Measurements from ENCODE around the gene GPATCH8. TPM values are rescaled to one million over a fixed set of nuclear protein-coding genes. Genes with fewer than 3 reads are reported as not detected.

The GPATCH8 gene
- total RNA-seq, 1 donor from 2014 or later = 44.1 TPM

DNA sequence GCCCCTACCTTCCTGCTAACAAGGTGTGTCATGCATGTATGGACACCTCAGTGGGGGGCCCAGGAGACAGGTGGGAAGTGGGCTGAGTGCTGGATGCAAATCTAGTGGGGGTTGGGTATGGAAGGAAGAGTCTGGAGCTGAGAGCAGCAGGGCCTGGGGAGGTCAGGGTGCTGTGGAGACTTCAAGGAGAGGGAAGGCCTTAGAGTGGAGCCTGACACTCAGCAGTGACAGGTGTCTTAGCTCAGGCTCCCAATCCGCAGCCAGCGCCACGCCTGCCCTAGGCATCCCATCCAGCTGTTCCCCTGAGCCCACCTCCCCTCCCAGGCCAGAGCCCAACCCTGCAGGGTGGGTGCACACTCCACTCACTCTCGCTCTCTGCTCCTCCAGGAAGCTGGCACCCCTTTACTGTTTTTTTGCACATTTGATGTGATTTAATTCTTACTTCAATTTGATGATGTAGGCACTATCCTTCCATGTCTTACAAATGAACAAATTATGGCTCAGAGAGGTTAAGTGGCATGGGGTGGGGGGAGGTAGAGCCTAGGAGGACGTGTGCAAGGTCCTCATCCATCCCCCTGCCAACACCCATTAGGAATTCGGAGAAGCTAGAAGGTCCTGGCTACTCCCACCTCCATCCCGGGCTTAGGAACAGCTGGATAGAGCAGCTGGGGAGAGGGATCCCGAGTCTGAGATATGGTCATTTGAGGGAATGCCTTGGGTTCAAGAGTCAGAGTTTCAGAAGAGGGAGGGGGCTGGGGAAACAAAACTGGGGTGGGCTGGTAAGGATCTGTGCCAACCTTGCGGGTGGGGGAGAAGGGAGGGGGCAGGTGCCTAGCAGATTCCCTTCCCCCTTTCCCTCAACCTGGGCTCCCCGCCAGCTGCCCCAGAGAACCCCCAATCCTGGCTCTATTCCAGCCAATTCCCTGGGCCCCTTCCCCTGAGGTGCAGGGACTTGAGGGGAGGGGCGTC, 141.6 kb downstream of the GPATCH8 start:
- Histone ChIP-seq H3K9ac (no peak overlapping the region), H3K27me3 (peaks cover 27% of the 10 kb centered on the region), H3K79me2 (ENCODE audit: low read depth) (peaks cover 58% of the 10 kb centered on the region), H3F3A (ENCODE audit: low read depth) (peaks cover 31% of the 10 kb centered on the region), H3K4me3 (peak overlapping the region; percentile 94), H3K4me1 (peaks cover 30% of the 10 kb centered on the region), H4K20me1 (ENCODE audit: low read depth) (peaks cover 64% of the 10 kb centered on the region), H3K4me2 (peak overlapping the region; percentile 96), H2AFZ (replicated peaks) (no peak overlapping the region), H3K27ac (peak overlapping the region; percentile 10), H3K9me3 (ENCODE audit: low read depth) (no peaks in the 10 kb centered on the region), H3K36me3 (no peaks in the 10 kb centered on the region)
- H3K27me3 Mint-ChIP-seq (ENCODE audit: insufficient read depth, low read depth) = peaks cover 15% of the 10 kb centered on the region
- no peaks in the 10 kb centered on the region for H3K9me3 Mint-ChIP-seq
- DNase-seq (ENCODE audit: low spot score) = no peak
- TF ChIP-seq EZH2phosphoT487 (IDR thresholded peaks at IDR 0.05) (no peak), EZH2 (IDR thresholded peaks at IDR 0.05) (no peak), CTCF (IDR thresholded peaks at IDR 0.05) (no peak)
- H3K36me3 Mint-ChIP-seq = peaks cover 4% of the 10 kb centered on the region
- peak overlapping the region; percentile 91 for H3K4me3 Mint-ChIP-seq
- H3K4me1 Mint-ChIP-seq = peaks cover 31% of the 10 kb centered on the region
- H3K27ac Mint-ChIP-seq = peak overlapping the region; percentile 78

- H3K79me2 ChIP-seq (ENCODE audit: low read depth) = peaks cover 58% of the 10 kb centered on the region
- H3K27ac ChIP-seq = peak overlapping the region; percentile 10
- peaks cover 30% of the 10 kb centered on the region for H3K4me1 ChIP-seq
- Mint-ChIP-seq H3K27ac (peak overlapping the region; percentile 78), H3K36me3 (peaks cover 4% of the 10 kb centered on the region), H3K9me3 (no peaks in the 10 kb centered on the region), H3K4me1 (peaks cover 31% of the 10 kb centered on the region), H3K27me3 (ENCODE audit: insufficient read depth, low read depth) (peaks cover 11% of the 10 kb centered on the region), H3K4me3 (peak overlapping the region; percentile 81)
- no peak overlapping the region for H3K9ac ChIP-seq
- H3K36me3 ChIP-seq = no peaks in the 10 kb centered on the region
- H3F3A ChIP-seq (ENCODE audit: low read depth) = peaks cover 36% of the 10 kb centered on the region
- H3K4me3 ChIP-seq = peak overlapping the region; percentile 94
- no peaks in the 10 kb centered on the region for H3K9me3 ChIP-seq (ENCODE audit: low read depth)
- peak; percentile 85 for DNase-seq (ENCODE audit: low spot score)
- no peak for TF ChIP-seq CTCF (IDR thresholded peaks at IDR 0.05)
- no peak for TF ChIP-seq EZH2phosphoT487 (IDR thresholded peaks at IDR 0.05)
- no peak for TF ChIP-seq EZH2 (IDR thresholded peaks at IDR 0.05)
- peaks cover 21% of the 10 kb centered on the region for H3K27me3 ChIP-seq
- peaks cover 71% of the 10 kb centered on the region for H4K20me1 ChIP-seq (ENCODE audit: low read depth)
- no peak overlapping the region for H2AFZ ChIP-seq (replicated peaks)
- H3K4me2 ChIP-seq = peak overlapping the region; percentile 96
These were observed 142.4 kb downstream of the GPATCH8 start for GRCh38 chr17:44360826-44361225.

- Histone ChIP-seq H3K79me2 (ENCODE audit: low read depth) (peaks cover 58% of the 10 kb centered on the region), H3K9ac (no peak overlapping the region), H3F3A (ENCODE audit: low read depth) (peaks cover 37% of the 10 kb centered on the region), H3K27ac (no peak overlapping the region), H4K20me1 (ENCODE audit: low read depth) (peaks cover 78% of the 10 kb centered on the region), H3K4me2 (peak overlapping the region; percentile 96), H3K4me3 (no peak overlapping the region), H3K4me1 (peaks cover 30% of the 10 kb centered on the region), H3K36me3 (no peaks in the 10 kb centered on the region), H3K9me3 (ENCODE audit: low read depth) (no peaks in the 10 kb centered on the region), H3K27me3 (peaks cover 14% of the 10 kb centered on the region), H2AFZ (replicated peaks) (no peak overlapping the region)
- Mint-ChIP-seq H3K27me3 (ENCODE audit: insufficient read depth, low read depth) (peaks cover 11% of the 10 kb centered on the region), H3K27ac (no peak overlapping the region), H3K4me1 (peaks cover 31% of the 10 kb centered on the region), H3K9me3 (no peaks in the 10 kb centered on the region), H3K36me3 (peaks cover 4% of the 10 kb centered on the region), H3K4me3 (peak overlapping the region; percentile 81)
- DNase-seq (ENCODE audit: low spot score) = no peak
- TF ChIP-seq EZH2phosphoT487 (IDR thresholded peaks at IDR 0.05) (no peak), EZH2 (IDR thresholded peaks at IDR 0.05) (no peak), CTCF (IDR thresholded peaks at IDR 0.05) (no peak)
These were observed 143.1 kb downstream of the GPATCH8 start for GRCh38 chr17:44360144-44360533.

All from neural progenitor cell (in vitro differentiated cells).